HG02970 (cell line): ENCODE results near the gene SLC30A10.
"Not testable (repeated sequence)": the region's sequence is repeated elsewhere in the genome, so short reads cannot be mapped to it uniquely, and the experiment has no call there.

ENCODE experiments used
- ATAC-seq: cut with Tn5 transposase; IDR thresholded peaks from one replicate; pipeline ENCODE4 v1.9.1; 2021; ENCODE audit warnings: mild to moderate bottlenecking, moderate library complexity, moderate number of reproducible peaks; ENCODE audit not compliant: unreplicated experiment, low FRiP score

Gene SLC30A10

DNA sequence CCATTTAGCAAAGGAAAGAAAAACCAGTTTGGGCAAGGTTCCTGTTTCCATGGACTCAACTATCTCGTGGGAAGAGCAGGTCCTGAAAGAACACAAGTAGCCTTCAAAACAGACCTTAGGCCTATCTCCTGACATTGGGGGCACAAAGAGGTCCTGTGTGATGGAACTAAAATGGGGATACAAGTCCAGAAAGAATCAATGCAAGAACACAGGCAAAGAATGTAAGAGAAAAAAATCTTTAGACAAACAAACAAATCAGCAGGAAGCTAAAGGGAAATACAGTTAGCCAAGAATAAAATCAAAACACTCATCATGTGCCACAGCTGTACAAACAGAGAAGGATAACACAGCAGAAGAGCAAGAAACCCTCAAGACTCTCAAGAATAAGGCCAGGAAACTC, 28.2 kb downstream of the SLC30A10 start:
- no peak for ATAC-seq

DNA sequence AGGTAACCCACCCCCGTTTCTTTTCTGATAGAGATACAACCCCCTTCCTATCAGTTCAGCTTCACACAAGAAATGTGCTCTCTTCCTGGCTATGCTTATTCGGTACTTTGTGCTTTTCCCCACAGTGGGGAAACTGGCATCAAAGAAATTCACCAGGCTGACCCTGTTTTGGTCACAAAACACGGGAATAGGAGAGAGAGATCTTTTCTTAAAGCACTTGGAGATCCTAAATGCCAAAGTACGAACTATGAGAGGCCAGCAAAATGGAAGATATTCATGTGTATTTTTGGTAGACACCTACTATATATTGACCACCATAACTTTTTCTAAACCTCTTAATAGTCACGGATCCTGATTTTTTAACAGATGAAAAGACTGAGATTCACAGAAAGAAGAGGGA, 30.0 kb downstream of the SLC30A10 start:
- no peak for ATAC-seq

DNA sequence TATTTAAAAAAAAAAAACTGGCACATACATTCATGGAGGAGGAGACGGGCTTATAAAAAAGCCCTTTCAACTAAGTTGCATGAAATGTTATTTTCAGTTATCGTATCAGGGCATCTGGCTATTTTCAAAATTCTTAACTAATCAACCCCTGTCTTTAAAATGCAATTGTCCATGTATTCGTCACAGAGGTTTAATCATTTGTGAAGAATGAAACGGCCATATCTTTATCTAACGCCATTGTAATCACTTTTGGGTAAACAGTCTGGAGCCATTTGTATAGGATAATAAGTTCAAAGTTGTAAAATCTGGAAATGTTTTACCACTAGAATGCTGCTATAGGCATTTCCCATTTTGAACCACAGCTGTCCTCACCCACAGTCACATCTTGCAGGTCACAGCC, 30.4 kb downstream of the SLC30A10 start:
- ATAC-seq: no peak

DNA sequence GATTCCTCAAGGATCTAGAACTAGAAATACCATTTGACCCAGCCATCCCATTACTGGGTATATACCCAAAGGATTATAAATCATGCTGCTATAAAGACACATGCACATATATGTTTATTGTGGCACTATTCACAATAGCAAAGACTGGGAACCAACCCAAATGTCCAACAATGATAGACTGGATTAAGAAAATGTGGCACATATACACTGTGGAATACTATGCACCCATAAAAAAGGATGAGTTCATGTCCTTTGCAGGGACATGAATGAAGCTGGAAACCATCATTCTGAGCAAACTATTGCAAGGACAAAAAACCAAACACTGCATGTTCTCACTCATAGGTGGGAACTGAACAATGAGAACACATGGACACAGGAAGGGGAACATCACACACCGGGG, 36.1 kb downstream of the SLC30A10 start:
- not testable (repeated sequence) for ATAC-seq

DNA sequence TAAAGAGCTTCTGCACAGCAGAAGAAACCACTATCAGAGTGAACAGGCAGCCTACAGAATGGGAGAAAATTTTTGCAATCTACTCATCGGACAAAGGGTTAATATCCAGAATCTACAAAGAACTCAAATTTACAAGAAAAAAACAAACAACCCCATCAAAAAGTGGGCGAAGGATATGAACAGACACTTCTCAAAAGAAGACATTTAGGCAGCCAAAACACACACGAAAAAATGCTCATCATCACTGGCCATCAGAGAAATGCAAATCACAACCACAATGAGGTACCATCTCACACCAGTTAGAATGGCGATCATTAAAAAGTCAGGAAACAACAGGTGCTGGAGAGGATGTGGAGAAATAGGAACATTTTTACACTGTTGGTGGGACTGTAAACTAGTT, 36.5 kb downstream of the SLC30A10 start:
- not testable (repeated sequence) for ATAC-seq

DNA sequence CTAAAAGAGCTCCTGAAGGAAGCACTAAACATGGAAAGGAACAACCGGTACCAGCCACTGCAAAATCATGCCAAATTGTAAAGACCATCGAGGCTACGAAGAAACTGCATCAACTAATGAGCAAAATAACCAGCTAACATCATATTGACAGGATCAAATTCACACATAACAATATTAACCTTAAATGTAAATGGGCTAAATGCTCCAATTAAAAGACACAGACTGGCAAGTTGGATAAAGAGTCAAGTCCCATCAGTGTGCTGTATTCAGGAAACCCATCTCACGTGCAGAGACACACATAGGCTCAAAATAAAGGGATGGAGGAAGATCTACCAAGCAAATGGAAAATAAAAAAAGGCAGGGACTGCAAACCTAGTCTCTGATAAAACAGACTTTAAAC, 39.7 kb downstream of the SLC30A10 start:
- not testable (repeated sequence) for ATAC-seq

DNA sequence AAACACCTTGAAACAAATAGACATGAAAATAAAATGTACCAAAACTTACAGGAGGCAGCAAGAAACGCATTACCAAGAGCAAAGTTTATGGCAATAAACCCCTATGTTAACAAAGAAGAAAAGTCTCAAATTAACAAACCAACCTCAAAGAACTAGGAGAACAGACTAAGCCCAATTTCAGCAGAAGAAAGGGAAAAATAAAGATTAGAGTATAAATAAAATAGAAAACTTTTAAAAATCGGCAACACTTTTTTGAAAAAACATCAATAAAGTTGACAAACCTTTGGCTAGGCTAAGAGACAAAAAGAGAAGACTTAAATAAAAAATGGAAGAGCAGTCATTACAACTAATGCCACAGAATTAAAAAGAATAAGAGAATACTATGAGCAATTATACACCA, 42.7 kb downstream of the SLC30A10 start:
- no peak for ATAC-seq

DNA sequence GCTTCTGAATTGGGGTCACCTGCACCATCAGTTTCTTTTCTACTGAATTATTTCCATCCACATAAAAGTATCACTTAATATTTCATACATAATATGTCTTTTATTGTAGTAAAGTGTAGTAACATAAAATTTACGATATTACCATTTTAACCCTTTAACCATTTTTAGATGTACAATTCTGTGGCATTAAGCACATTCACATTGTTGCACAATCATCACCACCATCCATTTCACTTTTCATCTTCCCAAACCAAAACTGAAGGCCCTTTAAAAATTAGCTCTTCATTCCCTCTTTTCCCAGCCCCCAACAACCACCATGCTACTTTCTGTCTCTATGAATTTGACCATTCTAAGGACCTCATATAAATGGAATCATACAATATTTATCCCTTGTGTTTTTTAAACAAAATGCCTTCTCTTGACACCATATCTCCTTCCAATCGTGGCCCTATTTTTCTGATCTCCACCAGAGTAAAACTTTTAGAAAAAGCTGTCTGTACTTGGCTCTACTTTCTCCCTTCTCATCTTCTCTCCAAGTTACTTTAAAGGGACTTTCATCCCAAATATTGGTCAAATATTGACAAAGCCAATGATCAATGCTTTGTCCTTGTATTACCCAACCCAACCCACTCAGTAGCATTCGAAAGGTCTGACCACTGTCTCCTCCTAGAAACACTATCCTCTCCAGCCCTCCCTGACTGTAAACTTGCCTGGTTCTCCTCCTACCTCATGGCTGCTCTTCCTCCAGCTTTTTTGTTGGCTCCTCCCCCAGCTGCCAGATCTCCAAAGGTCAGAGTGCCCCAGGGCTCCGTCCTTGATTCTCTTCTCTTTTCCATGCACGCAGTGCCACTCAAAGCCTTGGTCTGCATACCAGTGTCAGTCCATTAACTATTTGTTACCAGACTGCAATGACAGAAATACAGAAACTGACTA, 44.7 kb downstream of the SLC30A10 start:
- no peak for ATAC-seq

DNA sequence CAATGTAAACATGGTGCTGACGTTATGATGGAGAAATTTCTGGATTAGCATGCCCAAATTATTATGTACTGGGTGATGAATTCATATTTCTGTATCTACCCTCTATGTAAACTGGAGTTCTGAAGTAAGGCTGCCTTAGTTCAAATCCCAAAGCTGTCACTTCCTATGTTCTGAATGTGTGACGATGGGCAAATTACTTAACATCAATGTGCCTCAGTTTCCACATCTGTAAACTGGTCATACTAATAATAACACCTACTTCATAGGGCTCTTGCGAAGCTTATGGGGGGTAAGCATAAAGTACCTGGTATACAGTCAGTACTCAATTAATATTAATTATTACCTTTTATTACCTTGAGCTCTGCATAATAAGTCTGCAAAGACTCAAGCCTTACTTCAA, 45.6 kb downstream of the SLC30A10 start:
- ATAC-seq: no peak

DNA sequence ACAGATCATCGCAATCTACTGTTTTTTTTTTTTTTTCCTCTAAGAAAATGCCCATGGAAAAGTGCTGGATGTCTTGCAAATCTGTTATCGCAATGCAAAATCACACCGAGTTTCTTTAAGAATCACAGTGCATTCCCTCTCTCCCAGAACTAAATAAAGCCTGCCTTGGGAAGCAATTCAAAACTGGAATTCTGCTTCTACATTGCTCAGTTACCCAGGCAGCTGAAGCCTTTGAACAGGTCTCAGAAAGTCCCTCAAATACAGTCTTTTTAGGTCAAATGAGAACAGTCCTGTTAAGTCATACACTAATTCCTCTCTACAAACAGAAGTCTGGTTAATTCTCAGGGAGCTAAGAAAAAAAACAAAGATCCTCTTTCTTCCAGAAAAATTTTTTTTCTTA, 46.3 kb downstream of the SLC30A10 start:
- ATAC-seq: no peak

DNA sequence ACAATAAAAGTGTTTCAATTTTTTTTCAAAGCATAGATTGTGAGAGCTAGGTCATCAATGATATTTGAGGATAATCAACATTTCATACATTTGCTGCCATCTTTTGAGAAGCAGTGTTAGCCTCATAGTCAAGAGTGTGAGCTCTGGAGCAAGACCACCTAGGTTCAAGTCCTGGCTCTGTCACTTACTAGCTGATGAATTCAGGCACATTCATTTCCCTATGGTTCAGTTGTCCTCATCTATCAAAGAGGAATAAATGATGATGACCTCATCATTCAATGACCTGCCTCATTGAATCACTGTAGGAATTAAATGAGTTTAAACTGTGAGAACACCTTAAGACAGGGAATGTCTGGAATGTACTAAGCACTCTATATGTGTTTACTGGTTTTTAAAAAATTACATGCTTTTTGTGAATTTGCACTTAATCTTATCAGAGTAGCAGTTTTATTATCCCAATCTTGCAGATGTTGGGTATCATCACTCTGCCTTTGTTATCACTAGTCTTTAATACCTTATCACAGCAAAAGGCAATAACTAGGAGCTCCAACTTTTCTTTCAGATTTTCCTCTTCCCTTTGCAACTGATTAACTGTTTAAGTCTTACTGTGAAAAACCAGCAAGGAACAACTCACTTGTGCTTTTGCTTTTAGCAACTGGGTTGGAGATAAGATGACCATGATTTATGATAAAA, 47.4 kb downstream of the SLC30A10 start:
- no peak for ATAC-seq

DNA sequence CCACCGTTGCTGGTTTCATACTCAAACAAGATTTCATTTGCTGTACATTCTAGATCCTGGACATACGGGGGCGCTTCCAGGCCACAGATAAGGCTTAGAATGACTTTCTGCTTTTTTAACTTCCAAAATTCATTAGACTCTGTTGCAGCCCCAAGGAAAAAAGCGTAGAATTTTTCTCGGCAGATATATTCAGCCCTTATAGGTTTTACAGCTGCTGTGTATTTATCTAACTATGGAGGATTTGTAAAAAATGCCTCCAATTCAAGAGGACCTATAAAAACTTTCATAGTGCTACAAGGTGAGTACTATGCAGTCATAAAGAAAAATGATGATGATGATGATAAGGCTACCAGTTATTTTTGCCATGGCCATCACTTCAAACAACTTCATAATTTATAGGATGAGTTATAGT, 51.6 kb downstream of the SLC30A10 start:
- no peak for ATAC-seq

DNA sequence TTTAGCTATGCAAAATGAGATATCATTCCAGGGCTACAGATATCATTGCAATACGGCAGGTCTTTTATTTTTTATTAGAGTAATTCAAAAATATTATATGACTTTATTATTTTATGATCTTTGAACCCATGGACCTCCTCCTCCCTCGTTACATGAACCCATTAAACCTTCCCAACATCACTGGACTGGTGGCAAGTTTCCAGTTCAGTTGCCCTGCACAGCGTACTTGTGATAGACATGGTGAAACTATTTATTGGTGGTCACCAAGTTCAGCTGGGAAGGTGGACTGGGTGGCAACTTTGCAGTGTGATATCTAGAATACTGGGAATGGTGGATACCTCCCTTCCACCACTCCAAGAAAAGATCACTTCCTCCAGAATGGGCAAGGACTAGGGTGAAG, 52.5 kb downstream of the SLC30A10 start:
- ATAC-seq: no peak

DNA sequence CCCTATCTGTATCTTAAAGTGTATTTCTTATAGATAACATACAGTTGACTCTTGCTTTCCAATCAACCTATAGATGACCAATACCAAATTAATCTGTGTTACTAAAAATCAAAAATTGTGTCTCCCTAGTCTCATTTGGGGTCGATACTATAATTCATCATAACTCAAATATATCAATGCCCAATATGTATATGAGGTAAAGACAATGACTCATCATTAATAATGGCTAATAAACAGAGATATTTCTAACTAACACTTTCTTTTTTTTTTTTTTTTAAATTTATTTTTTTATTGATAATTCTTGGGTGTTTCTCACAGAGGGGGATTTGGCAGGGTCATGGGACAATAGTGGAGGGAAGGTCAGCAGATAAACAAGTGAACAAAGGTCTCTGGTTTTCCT, 55.8 kb downstream of the SLC30A10 start:
- ATAC-seq: not testable (repeated sequence)

DNA sequence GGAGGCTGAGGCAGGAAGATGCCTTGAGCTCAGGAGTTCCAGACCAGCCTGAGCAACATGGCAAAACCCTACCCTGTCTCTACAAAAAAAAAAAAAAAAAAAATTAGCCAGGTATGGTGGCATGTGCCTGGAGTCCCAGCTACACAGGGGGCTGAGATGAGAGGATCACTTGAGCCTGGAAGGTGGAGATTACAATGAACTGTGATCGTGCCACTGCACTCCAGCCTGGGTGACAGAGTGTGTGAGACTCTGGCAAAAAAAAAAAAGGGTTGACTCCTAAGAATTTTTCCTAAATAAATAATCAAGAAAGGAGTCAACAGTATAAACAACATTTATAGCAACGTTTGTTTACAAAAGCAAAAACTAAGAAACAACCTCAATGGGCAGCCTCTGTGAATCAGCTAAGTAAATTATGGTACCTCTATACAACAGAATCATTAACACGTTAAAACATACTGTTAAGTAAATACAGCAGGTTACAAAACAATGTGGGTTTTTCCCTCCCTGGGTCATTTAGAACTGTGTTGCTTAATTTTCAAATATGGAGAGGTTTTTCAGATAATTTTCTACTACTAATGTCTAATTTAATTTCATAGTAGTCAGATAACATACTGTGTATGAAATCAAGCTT, 56.8 kb downstream of the SLC30A10 start:
- no peak for ATAC-seq

DNA sequence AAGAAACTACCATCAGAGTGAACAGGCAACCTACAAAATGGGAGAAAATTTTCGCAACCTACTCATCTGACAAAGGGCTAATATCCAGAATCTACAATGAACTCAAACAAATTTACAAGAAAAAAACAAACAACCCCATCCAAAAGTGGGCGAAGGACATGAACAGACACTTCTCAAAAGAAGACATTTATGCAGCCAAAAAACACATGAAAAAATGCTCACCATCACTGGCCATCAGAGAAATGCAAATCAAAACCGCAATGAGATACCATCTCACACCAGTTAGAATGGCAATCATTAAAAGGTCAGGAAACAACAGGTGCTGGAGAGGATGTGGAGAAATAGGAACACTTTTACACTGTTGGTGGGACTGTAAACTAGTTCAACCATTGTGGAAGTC, 59.7 kb downstream of the SLC30A10 start:
- not testable (repeated sequence) for ATAC-seq
